ENCODE measurements around the gene UBE2Q1.

- no peak for TF ChIP-seq FOXA1 (IDR thresholded peaks at IDR 0.05)
- no peak for TF ChIP-seq TAF1 (conservative IDR thresholded peaks at IDR 0.05)
- no peak for TF ChIP-seq EGR1 (IDR thresholded peaks at IDR 0.05; ENCODE audit: low read depth in 2 of 2)
These were observed 54.6 kb downstream of the UBE2Q1 start for GRCh38 chr1:154503898-154504297.
